Psoas muscle (tissue), 8 donors: ENCODE measurements around the gene RMI1. TPM values are rescaled to one million over a fixed set of nuclear protein-coding genes. Genes with fewer than 3 reads are reported as not detected.
A peak's percentile ranks its signal among the peaks of the same experiment; 100 is the strongest.
"Not testable (repeated sequence)": the region's sequence is repeated elsewhere in the genome, so short reads cannot be mapped to it uniquely, and the experiment has no call there.

Experiments
- ATAC-seq, 4 donors: fragments of 200-7000 bp; cut with Tn5 transposase; one replicate each; pipeline ENCODE4 v1.9.1; 2020; ENCODE audit warnings: moderate library complexity in 3 of 4, mild to moderate bottlenecking in 2 of 4
- DNase-seq, 2 donors: peaks; one replicate each; pipeline ENCODE4 v3.0.0-alpha.2; 2020
- H3K27ac ChIP-seq: fragments of 200-600 bp; one replicate; pipeline ENCODE4 v1.8.0; 2022
- H3K27me3 ChIP-seq, 3 donors: fragments of 200-600 bp in 1 of 3; one replicate each; pipeline versions ENCODE4 v1.6.1 to v1.8.0; 2013 to 2022; ENCODE audit warnings: low read length in 2 of 3, mild to moderate bottlenecking in 2 of 3, moderate library complexity in 1 of 3; ENCODE audit not compliant: insufficient read depth in 3 of 3
- H3K36me3 ChIP-seq, 2 donors: fragments of 200-600 bp in 1 of 2; one replicate each; pipeline versions ENCODE4 v1.6.1 to v1.8.0; 2013 to 2022; ENCODE audit warnings: low read depth in 1 of 2, mild to moderate bottlenecking in 1 of 2, moderate library complexity in 1 of 2; ENCODE audit not compliant: insufficient read depth in 1 of 2
- H3K4me1 ChIP-seq: fragments of 200-600 bp; one replicate; pipeline ENCODE4 v1.8.0; 2022
- H3K4me3 ChIP-seq: fragments of 200-600 bp; one replicate; pipeline ENCODE4 v1.8.0; 2022; ENCODE audit warnings: mild to moderate bottlenecking
- H3K9me3 ChIP-seq: fragments of 200-600 bp; one replicate; pipeline ENCODE4 v1.8.0; 2022
- WGBS, 3 donors: extraction: QIAGEN DNeasy Blood & Tissue Kit; methylation state at CpG; one replicate each; pipeline versions ENCODE4 v1.1.6 to v1.1.7; 2013; 5-methylcytosine and 5-hydroxymethylcytosine counted together
- intact Hi-C, 2 donors: fragments of 100-400 bp; cut with DNase I; formaldehyde crosslinking; loops; one replicate each; pipeline versions ENCODE4 v1.11.0 to v1.14.2; 2022
- polyA plus RNA-seq, 3 donors: library from polyadenylated mRNA; stranded (reverse); fragments of 200-250 nt; gene quantifications; one replicate each; pipeline ENCODE4 v1.2.3, GENCODE V29; 2013
- total RNA-seq, 4 donors: library from RNA; stranded (reverse); fragmentation: NEBNext Ultra II Directional in 2 of 4; extraction: Animal tissue kit (Norgen Biotek cat#: 25700) in 2 of 4; gene quantifications; one replicate each; pipeline versions ENCODE4 v1.2.1 to v1.2.4, GENCODE V29; 2021 to 2023
- TF ChIP-seq, protein P1 (sequence below): fragments of 200-600 bp; IDR thresholded peaks from one replicate; pipeline ENCODE4 v1.8.0; 2022; ENCODE audit warnings: antibody characterized with exemption
- donor health status: healthy with polysubstance abuse.
- donor health status: DM: no; HTN: no; CAD: no; lungs with moderate emphysema.
- donor health status: Bipolar disorder and iron deficiency.
- donor health status: healthy.
- donor health status: DM: yes; HTN: yes; CAD: no.
- donor health status: DM: no; HTN: no; CAD: no.
- donor health status: DM: no; HTN: no; CAD: no.
- donor health status: DM: yes; HTN: yes; CAD: no.

RMI1 gene
- total and polyA plus RNA-seq, 7 donors: 2.4 to 15.1 (median 4.1) TPM

- TF ChIP-seq, protein P1, sequence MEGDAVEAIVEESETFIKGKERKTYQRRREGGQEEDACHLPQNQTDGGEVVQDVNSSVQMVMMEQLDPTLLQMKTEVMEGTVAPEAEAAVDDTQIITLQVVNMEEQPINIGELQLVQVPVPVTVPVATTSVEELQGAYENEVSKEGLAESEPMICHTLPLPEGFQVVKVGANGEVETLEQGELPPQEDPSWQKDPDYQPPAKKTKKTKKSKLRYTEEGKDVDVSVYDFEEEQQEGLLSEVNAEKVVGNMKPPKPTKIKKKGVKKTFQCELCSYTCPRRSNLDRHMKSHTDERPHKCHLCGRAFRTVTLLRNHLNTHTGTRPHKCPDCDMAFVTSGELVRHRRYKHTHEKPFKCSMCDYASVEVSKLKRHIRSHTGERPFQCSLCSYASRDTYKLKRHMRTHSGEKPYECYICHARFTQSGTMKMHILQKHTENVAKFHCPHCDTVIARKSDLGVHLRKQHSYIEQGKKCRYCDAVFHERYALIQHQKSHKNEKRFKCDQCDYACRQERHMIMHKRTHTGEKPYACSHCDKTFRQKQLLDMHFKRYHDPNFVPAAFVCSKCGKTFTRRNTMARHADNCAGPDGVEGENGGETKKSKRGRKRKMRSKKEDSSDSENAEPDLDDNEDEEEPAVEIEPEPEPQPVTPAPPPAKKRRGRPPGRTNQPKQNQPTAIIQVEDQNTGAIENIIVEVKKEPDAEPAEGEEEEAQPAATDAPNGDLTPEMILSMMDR: peak; percentile 72
- DNase-seq: no peak
These were observed 42.6 kb upstream of the RMI1 start for GRCh38 chr9:83937861-83938455.

DNA sequence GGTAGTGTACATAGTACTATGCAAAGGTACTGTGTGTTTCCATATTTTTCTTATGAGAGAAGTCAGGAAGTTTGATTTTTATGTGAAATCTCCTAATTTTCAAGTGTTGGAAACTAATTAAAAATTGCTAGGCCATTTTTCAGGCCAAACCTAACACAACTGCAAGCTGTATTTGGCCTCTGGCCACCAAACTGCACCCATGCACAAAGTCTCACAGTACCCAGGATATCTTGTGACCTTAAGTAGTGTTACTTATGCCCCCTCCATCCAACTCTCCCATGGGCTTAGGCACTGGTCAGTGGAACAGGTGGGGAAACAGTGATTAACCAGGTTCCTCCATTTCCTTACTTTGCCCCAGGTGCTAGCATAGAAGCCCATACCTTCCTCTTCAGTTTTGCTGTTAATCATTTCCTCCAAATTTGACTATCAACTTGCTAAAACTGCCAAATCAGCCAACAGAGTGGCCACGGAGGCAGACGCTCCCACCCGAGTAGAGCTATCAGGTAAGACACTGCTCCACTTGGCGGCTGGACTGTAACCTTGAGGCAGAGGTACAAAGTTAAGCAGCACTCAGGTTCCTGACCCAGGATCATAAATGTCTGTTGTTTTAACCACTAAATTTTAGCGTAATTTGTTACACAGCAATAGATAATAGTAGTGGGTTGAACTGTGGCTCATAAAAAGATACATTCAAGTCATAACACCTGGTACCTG lies 39.9 kb upstream of the RMI1 start:
- intact Hi-C loops: no loop called here
- no peak for DNase-seq
- Histone ChIP-seq H3K36me3 (peaks cover 2 to 71% of the 10 kb centered on the region in 2 donors), H3K27ac (no peak overlapping the region), H3K9me3 (no peaks in the 10 kb centered on the region), H3K27me3 (no peaks in the 10 kb centered on the region), H3K4me3 (no peak overlapping the region), H3K4me1 (peaks cover 9% of the 10 kb centered on the region)
- no peak for ATAC-seq
- TF ChIP-seq, protein P1: no peak
- WGBS, 3 donors: 85 to 91% (median 89%) methylated on average over 5 of the region's 5 CpGs

More at GRCh38 chr9:83937861-83938455, 42.6 kb upstream of the RMI1 start:
- H3K4me1 ChIP-seq: peaks cover 28% of the 10 kb centered on the region
- no peak overlapping the region for H3K4me3 ChIP-seq
- no peaks in the 10 kb centered on the region for H3K9me3 ChIP-seq
- intact Hi-C loops: loop anchor here (2.0 to 5.0 kb wide), 4 partner anchors 234 to 379 kb away; no protein-coding TSS in a partner anchor
- no peak overlapping the region for H3K27ac ChIP-seq
- peak; percentile 46 to 78 (median 72) for ATAC-seq
- WGBS, 3 donors: 60 to 67% (median 60%) methylated on average over 1 of the region's 1 CpG
- H3K36me3 ChIP-seq: peaks cover 2 to 47% of the 10 kb centered on the region in 2 donors
- H3K27me3 ChIP-seq: no peaks in the 10 kb centered on the region

GRCh38 chr9:83948096-83948495 lies 32.5 kb upstream of the RMI1 start:
- H3K4me3 ChIP-seq, H3K27ac ChIP-seq, intact Hi-C loops, ATAC-seq, H3K9me3 ChIP-seq, DNase-seq, H3K27me3 ChIP-seq, H3K4me1 ChIP-seq: not testable (repeated sequence)
- H3K36me3 ChIP-seq: peaks cover 0 to 72% of the 10 kb centered on the region in 2 donors
- 97 to 100% (median 97%) methylated on average over 16 to 30 of the region's 39 CpGs for WGBS, 3 donors

DNA sequence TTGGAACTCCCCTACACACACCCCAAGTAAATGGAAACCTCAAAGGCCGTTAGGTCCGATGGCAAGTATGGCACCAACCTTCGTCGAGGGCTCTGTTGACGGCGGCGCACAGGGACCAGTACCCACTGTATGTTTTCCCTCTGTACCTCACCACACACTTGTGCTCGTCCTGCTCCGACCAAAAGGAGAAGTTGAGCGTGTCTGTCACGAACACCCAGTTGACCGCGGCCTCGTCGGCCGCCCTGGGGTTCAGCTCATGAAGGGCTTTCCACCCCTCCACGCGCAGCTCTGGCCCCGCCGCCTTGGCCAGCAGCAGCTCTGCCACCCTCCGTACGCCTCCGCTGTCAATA lies 24.5 kb upstream of the RMI1 start:
- H3K9me3 ChIP-seq: no peaks in the 10 kb centered on the region
- intact Hi-C loops: loop anchor here in 1 of 2 donors (2.0 kb wide), 1 partner anchor 25 kb away; the partner anchor contains the start of genes HNRNPK and RMI1
- peaks cover 0 to 39% of the 10 kb centered on the region in 2 donors for H3K36me3 ChIP-seq
- ATAC-seq (peak; percentile 42 to 59 (median 49)), DNase-seq (peak; percentile 46 to 66)
- 3 to 10% (median 6%) methylated on average over 23 of the region's 23 CpGs for WGBS, 3 donors
- no peaks in the 10 kb centered on the region for H3K27me3 ChIP-seq
- TF ChIP-seq, protein P1: no peak
- H3K4me3 ChIP-seq: peak overlapping the region; percentile 71
- H3K4me1 ChIP-seq: no peaks in the 10 kb centered on the region
- peak overlapping the region; percentile 80 for H3K27ac ChIP-seq
